B cell (primary cell): Measurements from ENCODE around the gene SLC35E2B. TPM values are rescaled to one million over a fixed set of nuclear protein-coding genes. Genes with fewer than 3 reads are reported as not detected.

Experiments used
- ATAC-seq: fragments of 200-7000 bp; cut with Tn5 transposase; one replicate; pipeline ENCODE4 v1.10.0; 2021; ENCODE audit warnings: low read depth, mild to moderate bottlenecking, moderate number of reproducible peaks, moderate library complexity
- CTCF ChIA-PET: fragments of 350-600 bp; sonication (Branson Sonifier 250); formaldehyde crosslinking; loops from one replicate; lab custom pipeline; 2021; ENCODE audit warnings: antibody characterized with exemption, inconsistent platforms; lab: Charles Lee
- POLR2A ChIA-PET: fragments of 350-600 bp; sonication (Branson Sonifier 250); formaldehyde crosslinking; loops from one replicate; lab custom pipeline; 2021; ENCODE audit warnings: antibody characterized with exemption; lab: Charles Lee
- DNase-seq: peaks from one replicate; pipeline ENCODE4 v3.0.0; 2013
- H2AFZ ChIP-seq: 2 replicates; pipeline ENCODE4 v1.6.1; 2012; ENCODE audit warnings: mild to moderate bottlenecking, low read depth, low read length; ENCODE audit not compliant: insufficient read depth, poor library complexity, severe bottlenecking
- H3K27ac ChIP-seq, 2 donors: 1 replicate in 1 of 2; 2 replicates in 1 of 2; pipeline ENCODE4 v1.5.1; 2012 to 2013; ENCODE audit warnings: low read length in 2 of 2, mild to moderate bottlenecking in 2 of 2, moderate library complexity in 1 of 2
- H3K27me3 ChIP-seq, 4 experiments: fragments of 200-600 bp in 1 of 4; sonication (generic) in 1 of 4; replicated peaks in 1 of 4; 1 replicate in 2 of 4; 2 replicates in 2 of 4; pipeline versions ENCODE4 v1.6.1 to v1.7.0; 2013 to 2016; ENCODE audit warnings: low read length in 3 of 4, mild to moderate bottlenecking in 2 of 4, mixed read lengths in 1 of 4, moderate library complexity in 1 of 4; ENCODE audit not compliant: insufficient read depth in 4 of 4, control insufficient read depth in 3 of 4; ENCODE audit errors: control extremely low read depth in 1 of 4
- H3K36me3 ChIP-seq, 2 experiments: replicated peaks in 1 of 2; 1 replicate in 1 of 2; 2 replicates in 1 of 2; pipeline versions ENCODE4 v1.6.1 to v1.7.1; 2013; ENCODE audit warnings: low read length in 1 of 2; ENCODE audit not compliant: insufficient read depth in 2 of 2, control insufficient read depth in 1 of 2; ENCODE audit errors: control extremely low read depth in 1 of 2, extremely low read depth in 1 of 2
- H3K4me1 ChIP-seq, 2 donors: fragments of 200-600 bp in 1 of 2; sonication (generic) in 1 of 2; 1 replicate in 1 of 2; 2 replicates in 1 of 2; pipeline versions ENCODE4 v1.5.1 to v1.6.1; 2013 to 2017; ENCODE audit warnings: low read length in 2 of 2; ENCODE audit not compliant: control insufficient read depth in 2 of 2, insufficient read depth in 2 of 2
- H3K4me2 ChIP-seq: replicated peaks from 2 replicates; pipeline ENCODE3; 2012; ENCODE audit warnings: mild to moderate bottlenecking, low read depth, low read length; ENCODE audit not compliant: poor library complexity, severe bottlenecking
- H3K4me3 ChIP-seq, 5 experiments: fragments of 200-600 bp in 1 of 5; sonication (generic) in 1 of 5; 1 replicate in 3 of 5; 2 replicates in 2 of 5; pipeline versions ENCODE4 v1.5.1 to v1.7.0; 2011 to 2016; ENCODE audit warnings: low read length in 4 of 5, mild to moderate bottlenecking in 4 of 5, low read depth in 2 of 5, control low read depth in 1 of 5, moderate library complexity in 1 of 5; ENCODE audit not compliant: insufficient read depth in 1 of 5; ENCODE audit errors: control extremely low read depth in 1 of 5, extremely low read depth in 1 of 5
- H3K79me2 ChIP-seq: fragments of 200-600 bp; sonication (generic); one replicate; pipeline ENCODE4 v1.6.0; 2016; ENCODE audit warnings: low read length; ENCODE audit not compliant: control insufficient read depth, insufficient read depth
- H3K9ac ChIP-seq: fragments of 200-600 bp; sonication (generic); 2 replicates; pipeline ENCODE4 v1.6.1; 2017; ENCODE audit warnings: mild to moderate bottlenecking, low read length, moderate library complexity
- H3K9me3 ChIP-seq, 3 donors: one replicate each; pipeline versions ENCODE4 v1.6.1 to v1.7.1; 2013; ENCODE audit warnings: low read length in 2 of 3; ENCODE audit not compliant: control insufficient read depth in 2 of 3, insufficient read depth in 1 of 3; ENCODE audit errors: control extremely low read depth in 1 of 3
- H4K20me1 ChIP-seq: 2 replicates; pipeline ENCODE4 v1.6.0; 2012; ENCODE audit warnings: mild to moderate bottlenecking, low read length; ENCODE audit not compliant: insufficient read depth, control insufficient read depth, poor library complexity, severe bottlenecking
- H3K27ac Mint-ChIP-seq: one replicate; pipeline ENCODE4 v1.8.0; 2021; ENCODE audit warnings: mixed read lengths
- H3K27me3 Mint-ChIP-seq: one replicate; pipeline ENCODE4 v1.8.0; 2021; ENCODE audit warnings: mixed read lengths
- H3K4me1 Mint-ChIP-seq: one replicate; pipeline ENCODE4 v1.8.0; 2021; ENCODE audit warnings: mixed read lengths
- H3K4me3 Mint-ChIP-seq: one replicate; pipeline ENCODE4 v1.8.0; 2021; ENCODE audit warnings: mixed read lengths
- H3K9me3 Mint-ChIP-seq: one replicate; pipeline ENCODE4 v1.8.0; 2022; ENCODE audit warnings: mixed read lengths; ENCODE audit not compliant: insufficient read depth
- EZH2 ChIP-seq: IDR thresholded peaks from 2 replicates; pipeline ENCODE4 v1.6.1; 2012; ENCODE audit warnings: borderline replicate concordance, low read depth, mild to moderate bottlenecking, moderate library complexity, low read length; ENCODE audit not compliant: insufficient read depth, poor library complexity, severe bottlenecking
- WGBS: methylation state at CpG from one replicate; pipeline ENCODE4 v1.1.5; 2013; ENCODE audit warnings: missing lambda C conversion rate; ENCODE audit not compliant: insufficient coverage; 5-methylcytosine and 5-hydroxymethylcytosine counted together
- intact Hi-C: fragments of 100-400 bp; cut with micrococcal nuclease; formaldehyde crosslinking; loops from one replicate; pipeline ENCODE4 v1.10.0; 2022
- polyA plus RNA-seq: library from polyadenylated mRNA; depleted of rRNA; stranded (reverse); fragments of >200 nt; gene quantifications from 2 replicates; pipeline ENCODE4 v1.2.3, GENCODE V29; 2012
- total RNA-seq, 2 donors: library from RNA; stranded (reverse); fragments of 120-200 nt in 1 of 2; gene quantifications; 1 replicate in 1 of 2; 2 replicates in 1 of 2; pipeline versions ENCODE4 v1.2.3 to v1.2.4, GENCODE V29; 2013 to 2022
- TF ChIP-seq, protein P1 (sequence below): fragments of 200-600 bp; IDR thresholded peaks from one replicate; pipeline ENCODE4 v1.8.0; 2022; ENCODE audit warnings: antibody characterized with exemption, mild to moderate bottlenecking

SLC35E2B gene
- total and polyA plus RNA-seq, 2 donors (not counting 1 experiment from before 2014, with no cell fraction given): 64.4 to 107 TPM

DNA sequence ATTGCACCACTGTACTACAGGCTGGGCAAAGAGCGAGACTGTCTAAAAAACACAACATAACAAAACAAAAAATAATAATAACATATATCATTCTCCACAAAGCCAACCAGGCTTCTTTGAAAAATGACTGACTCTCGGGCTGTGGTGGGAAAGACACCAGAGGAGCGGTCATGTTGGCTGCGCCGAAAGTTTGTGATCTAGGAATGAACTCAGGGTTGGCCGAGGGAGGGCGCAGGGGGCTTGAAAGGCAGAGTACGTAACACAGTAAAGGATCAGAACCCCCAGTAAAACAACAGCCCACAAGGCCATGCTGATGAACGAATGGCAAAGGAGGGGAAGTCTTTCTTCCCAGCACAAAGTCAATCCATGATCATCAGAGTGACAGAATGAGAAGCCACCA lies 4.7 kb downstream of the SLC35E2B start:
- intact Hi-C loops: loop anchor here (2.0 kb wide), 1 partner anchor 55 kb away; no protein-coding TSS in a partner anchor
- no peaks in the 10 kb centered on the region for H3K9me3 ChIP-seq
- ChIA-PET CTCF (no interaction called here), POLR2A (no interaction called here)
- Mint-ChIP-seq H3K4me1 (peaks cover 18% of the 10 kb centered on the region), H3K4me3 (no peak overlapping the region), H3K27ac (no peak overlapping the region), H3K27me3 (no peaks in the 10 kb centered on the region), H3K9me3 (no peaks in the 10 kb centered on the region)
- H3K4me1 ChIP-seq: no peaks in the 10 kb centered on the region
- H3K27me3 ChIP-seq: no peaks in the 10 kb centered on the region
- H4K20me1 ChIP-seq: peaks cover 32% of the 10 kb centered on the region
- TF ChIP-seq EZH2: no peak
- TF ChIP-seq, protein P1, sequence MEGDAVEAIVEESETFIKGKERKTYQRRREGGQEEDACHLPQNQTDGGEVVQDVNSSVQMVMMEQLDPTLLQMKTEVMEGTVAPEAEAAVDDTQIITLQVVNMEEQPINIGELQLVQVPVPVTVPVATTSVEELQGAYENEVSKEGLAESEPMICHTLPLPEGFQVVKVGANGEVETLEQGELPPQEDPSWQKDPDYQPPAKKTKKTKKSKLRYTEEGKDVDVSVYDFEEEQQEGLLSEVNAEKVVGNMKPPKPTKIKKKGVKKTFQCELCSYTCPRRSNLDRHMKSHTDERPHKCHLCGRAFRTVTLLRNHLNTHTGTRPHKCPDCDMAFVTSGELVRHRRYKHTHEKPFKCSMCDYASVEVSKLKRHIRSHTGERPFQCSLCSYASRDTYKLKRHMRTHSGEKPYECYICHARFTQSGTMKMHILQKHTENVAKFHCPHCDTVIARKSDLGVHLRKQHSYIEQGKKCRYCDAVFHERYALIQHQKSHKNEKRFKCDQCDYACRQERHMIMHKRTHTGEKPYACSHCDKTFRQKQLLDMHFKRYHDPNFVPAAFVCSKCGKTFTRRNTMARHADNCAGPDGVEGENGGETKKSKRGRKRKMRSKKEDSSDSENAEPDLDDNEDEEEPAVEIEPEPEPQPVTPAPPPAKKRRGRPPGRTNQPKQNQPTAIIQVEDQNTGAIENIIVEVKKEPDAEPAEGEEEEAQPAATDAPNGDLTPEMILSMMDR: no peak
- 97% methylated on average over 8 of the region's 9 CpGs for WGBS
- H3K79me2 ChIP-seq: peaks cover 58% of the 10 kb centered on the region
- H3K9ac ChIP-seq: no peak overlapping the region
- no peak for ATAC-seq
- no peak overlapping the region for H3K4me3 ChIP-seq
- no peak overlapping the region for H3K4me2 ChIP-seq
- H3K36me3 ChIP-seq: peaks cover 0 to 14% of the 10 kb centered on the region in 2 experiments
- no peak for DNase-seq
- H2AFZ ChIP-seq: no peak overlapping the region
- H3K27ac ChIP-seq: no peak overlapping the region

DNA sequence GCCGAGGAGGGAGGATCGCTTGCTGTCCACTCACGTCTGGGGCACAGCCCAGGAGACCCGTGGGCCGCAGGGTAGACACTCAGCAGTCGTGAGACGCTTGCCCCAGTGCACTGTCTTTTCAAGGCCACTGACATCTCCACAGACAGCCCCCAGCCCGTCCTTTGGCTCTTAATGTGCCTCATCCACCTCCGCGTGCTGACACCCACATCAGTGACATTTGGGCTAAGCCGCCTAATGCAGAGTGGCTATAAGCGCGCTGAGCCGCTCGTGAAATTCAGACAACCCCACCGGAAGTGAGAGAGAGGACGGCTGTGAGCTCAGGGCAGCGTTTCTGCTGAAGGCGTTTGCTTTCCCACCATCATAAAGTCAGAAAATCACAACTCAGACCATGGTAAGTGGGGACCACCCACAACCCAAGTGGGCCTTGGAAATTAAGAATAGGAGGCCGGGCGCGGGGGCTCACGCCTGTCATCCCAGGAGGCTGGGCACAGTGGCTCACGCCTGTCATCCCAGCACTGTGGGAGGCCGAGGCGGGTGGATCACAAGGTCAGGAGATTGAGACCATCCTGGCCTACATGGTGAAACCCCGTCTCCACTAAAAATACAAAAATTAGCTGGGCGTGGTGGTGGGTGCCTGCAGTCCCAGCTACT lies 8.4 kb downstream of the SLC35E2B start:
- 98% methylated on average over 27 of the region's 28 CpGs for WGBS

More for the DNA sequence above, 8.4 kb downstream of the SLC35E2B start:
- peaks cover 22% of the 10 kb centered on the region for H3K4me1 Mint-ChIP-seq
- Histone ChIP-seq H3K9me3 (no peaks in the 10 kb centered on the region), H3K27me3 (no peaks in the 10 kb centered on the region), H3K4me2 (no peak overlapping the region), H3K79me2 (peaks cover 85% of the 10 kb centered on the region), H4K20me1 (peaks cover 46% of the 10 kb centered on the region), H3K4me3 (no peak overlapping the region), H3K4me1 (peaks cover 0 to 1% of the 10 kb centered on the region in 2 donors), H3K27ac (no peak overlapping the region), H3K36me3 (peaks cover 0 to 24% of the 10 kb centered on the region in 2 experiments), H3K9ac (no peak overlapping the region), H2AFZ (no peak overlapping the region)
- DNase-seq (no peak), ATAC-seq (no peak)
- CTCF ChIA-PET: interaction anchor here (0.6 kb wide), 1 partner anchor 30 kb away, joined by 3 read pairs; no protein-coding TSS in a partner anchor
- intact Hi-C loops: no loop called here
- no peaks in the 10 kb centered on the region for H3K9me3 Mint-ChIP-seq
- H3K27me3 Mint-ChIP-seq: no peaks in the 10 kb centered on the region
- TF ChIP-seq, protein P1: no peak
- TF ChIP-seq EZH2: no peak
- no peak overlapping the region for H3K4me3 Mint-ChIP-seq
- POLR2A ChIA-PET: no interaction called here
- no peak overlapping the region for H3K27ac Mint-ChIP-seq
